ENCODE data around the gene FDXACB1. TPM values are rescaled to one million over a fixed set of nuclear protein-coding genes. Genes with fewer than 3 reads are reported as not detected.

Gene FDXACB1
- total and polyA plus RNA-seq, 9 of the 15 experiments (the other 6 are each of a cell fraction or from before 2014, with no cell fraction given), result 3.2 to 7.5 (median 5.3) TPM

DNA sequence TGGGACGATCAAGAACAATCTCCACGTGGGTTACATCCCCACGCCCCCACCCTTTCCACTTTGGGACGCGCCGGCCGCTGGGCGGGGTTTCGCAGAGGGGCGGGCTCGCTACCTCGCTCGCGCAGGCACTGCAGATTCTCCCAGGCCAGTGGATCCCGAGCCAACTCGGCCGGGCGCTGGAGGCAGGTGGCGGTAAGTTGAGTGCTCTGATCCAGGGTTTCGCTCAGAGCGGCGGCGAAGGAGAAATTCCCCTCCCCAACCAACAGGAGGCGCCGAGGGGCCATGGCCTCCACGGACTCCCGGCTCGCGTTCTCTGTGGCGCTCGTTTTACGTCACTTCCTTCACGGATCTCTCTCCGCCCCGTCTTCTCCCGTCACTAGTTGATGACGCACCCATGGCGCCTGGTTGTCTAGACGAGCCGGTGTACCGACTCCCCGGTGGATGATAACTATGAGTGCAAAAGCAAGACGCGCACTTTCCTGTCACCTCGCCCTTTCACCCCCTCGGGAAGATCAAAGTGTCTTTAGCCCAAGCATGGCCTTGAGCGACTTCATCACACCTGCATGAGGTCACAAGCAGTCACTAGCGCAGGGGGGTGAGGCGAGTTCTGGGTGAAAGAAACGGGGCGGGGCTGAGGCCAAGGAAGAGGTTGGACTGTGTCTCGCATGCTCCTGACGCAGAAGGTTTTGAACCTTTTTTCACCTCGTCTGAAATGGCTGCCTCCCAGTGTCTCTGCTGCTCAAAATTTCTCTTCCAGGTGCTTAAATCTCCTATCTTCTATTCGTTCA, at the start of gene FDXACB1, which contains the start of gene CFAP68 (continued):
- TF ChIP-seq, protein P1, sequence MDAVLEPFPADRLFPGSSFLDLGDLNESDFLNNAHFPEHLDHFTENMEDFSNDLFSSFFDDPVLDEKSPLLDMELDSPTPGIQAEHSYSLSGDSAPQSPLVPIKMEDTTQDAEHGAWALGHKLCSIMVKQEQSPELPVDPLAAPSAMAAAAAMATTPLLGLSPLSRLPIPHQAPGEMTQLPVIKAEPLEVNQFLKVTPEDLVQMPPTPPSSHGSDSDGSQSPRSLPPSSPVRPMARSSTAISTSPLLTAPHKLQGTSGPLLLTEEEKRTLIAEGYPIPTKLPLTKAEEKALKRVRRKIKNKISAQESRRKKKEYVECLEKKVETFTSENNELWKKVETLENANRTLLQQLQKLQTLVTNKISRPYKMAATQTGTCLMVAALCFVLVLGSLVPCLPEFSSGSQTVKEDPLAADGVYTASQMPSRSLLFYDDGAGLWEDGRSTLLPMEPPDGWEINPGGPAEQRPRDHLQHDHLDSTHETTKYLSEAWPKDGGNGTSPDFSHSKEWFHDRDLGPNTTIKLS (IDR thresholded peaks at IDR 0.05; ENCODE audit: borderline replicate concordance, low read depth), result peak; percentile 70; the same call in 1 of the 2 replicates
- TF ChIP-seq FOXK2 (conservative IDR thresholded peaks at IDR 0.05 in 1 of 2, IDR thresholded peaks at IDR 0.05 in 1 of 2; ENCODE audit: low read depth in 2 of 2), result peak; percentile 82 to 90
- 0 out of 2 replicates have a peak, but pooled peaks have one; percentile 66 for TF ChIP-seq TCF7L2 (IDR thresholded peaks at IDR 0.05; ENCODE audit: low read depth, low read length)
- TF ChIP-seq, protein P2, sequence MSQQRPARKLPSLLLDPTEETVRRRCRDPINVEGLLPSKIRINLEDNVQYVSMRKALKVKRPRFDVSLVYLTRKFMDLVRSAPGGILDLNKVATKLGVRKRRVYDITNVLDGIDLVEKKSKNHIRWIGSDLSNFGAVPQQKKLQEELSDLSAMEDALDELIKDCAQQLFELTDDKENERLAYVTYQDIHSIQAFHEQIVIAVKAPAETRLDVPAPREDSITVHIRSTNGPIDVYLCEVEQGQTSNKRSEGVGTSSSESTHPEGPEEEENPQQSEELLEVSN (IDR thresholded peaks at IDR 0.05; ENCODE audit: borderline replicate concordance in 1 of 2, extremely low read depth in 1 of 2, insufficient read depth in 1 of 2, insufficient read length in 1 of 2, low read depth in 1 of 2, low read length in 1 of 2, poor library complexity in 1 of 2, severe bottlenecking in 1 of 2), result peak in 1 of 2 experiments; percentile 49
- TF ChIP-seq ATF7 (IDR thresholded peaks at IDR 0.05), result peak; percentile 96
- peak in 1 of 2 experiments; percentile 26; a peak in 2 of 4 replicates for TF ChIP-seq HDAC1 (IDR thresholded peaks at IDR 0.05)
- peak; percentile 99 for TF ChIP-seq GABPB1 (CRISPR knock-in tag; IDR thresholded peaks at IDR 0.05)
- no peak for TF ChIP-seq ZNF184 (CRISPR knock-in tag; IDR thresholded peaks at IDR 0.05)
- TF ChIP-seq TAL1 (IDR thresholded peaks at IDR 0.05), result 0 out of 2 replicates have a peak, but pooled peaks have one; percentile 2
- TF ChIP-seq ETV5 (CRISPR knock-in tag; IDR thresholded peaks at IDR 0.05; ENCODE audit: low read depth), result peak; percentile 90
- TF ChIP-seq, protein P3, sequence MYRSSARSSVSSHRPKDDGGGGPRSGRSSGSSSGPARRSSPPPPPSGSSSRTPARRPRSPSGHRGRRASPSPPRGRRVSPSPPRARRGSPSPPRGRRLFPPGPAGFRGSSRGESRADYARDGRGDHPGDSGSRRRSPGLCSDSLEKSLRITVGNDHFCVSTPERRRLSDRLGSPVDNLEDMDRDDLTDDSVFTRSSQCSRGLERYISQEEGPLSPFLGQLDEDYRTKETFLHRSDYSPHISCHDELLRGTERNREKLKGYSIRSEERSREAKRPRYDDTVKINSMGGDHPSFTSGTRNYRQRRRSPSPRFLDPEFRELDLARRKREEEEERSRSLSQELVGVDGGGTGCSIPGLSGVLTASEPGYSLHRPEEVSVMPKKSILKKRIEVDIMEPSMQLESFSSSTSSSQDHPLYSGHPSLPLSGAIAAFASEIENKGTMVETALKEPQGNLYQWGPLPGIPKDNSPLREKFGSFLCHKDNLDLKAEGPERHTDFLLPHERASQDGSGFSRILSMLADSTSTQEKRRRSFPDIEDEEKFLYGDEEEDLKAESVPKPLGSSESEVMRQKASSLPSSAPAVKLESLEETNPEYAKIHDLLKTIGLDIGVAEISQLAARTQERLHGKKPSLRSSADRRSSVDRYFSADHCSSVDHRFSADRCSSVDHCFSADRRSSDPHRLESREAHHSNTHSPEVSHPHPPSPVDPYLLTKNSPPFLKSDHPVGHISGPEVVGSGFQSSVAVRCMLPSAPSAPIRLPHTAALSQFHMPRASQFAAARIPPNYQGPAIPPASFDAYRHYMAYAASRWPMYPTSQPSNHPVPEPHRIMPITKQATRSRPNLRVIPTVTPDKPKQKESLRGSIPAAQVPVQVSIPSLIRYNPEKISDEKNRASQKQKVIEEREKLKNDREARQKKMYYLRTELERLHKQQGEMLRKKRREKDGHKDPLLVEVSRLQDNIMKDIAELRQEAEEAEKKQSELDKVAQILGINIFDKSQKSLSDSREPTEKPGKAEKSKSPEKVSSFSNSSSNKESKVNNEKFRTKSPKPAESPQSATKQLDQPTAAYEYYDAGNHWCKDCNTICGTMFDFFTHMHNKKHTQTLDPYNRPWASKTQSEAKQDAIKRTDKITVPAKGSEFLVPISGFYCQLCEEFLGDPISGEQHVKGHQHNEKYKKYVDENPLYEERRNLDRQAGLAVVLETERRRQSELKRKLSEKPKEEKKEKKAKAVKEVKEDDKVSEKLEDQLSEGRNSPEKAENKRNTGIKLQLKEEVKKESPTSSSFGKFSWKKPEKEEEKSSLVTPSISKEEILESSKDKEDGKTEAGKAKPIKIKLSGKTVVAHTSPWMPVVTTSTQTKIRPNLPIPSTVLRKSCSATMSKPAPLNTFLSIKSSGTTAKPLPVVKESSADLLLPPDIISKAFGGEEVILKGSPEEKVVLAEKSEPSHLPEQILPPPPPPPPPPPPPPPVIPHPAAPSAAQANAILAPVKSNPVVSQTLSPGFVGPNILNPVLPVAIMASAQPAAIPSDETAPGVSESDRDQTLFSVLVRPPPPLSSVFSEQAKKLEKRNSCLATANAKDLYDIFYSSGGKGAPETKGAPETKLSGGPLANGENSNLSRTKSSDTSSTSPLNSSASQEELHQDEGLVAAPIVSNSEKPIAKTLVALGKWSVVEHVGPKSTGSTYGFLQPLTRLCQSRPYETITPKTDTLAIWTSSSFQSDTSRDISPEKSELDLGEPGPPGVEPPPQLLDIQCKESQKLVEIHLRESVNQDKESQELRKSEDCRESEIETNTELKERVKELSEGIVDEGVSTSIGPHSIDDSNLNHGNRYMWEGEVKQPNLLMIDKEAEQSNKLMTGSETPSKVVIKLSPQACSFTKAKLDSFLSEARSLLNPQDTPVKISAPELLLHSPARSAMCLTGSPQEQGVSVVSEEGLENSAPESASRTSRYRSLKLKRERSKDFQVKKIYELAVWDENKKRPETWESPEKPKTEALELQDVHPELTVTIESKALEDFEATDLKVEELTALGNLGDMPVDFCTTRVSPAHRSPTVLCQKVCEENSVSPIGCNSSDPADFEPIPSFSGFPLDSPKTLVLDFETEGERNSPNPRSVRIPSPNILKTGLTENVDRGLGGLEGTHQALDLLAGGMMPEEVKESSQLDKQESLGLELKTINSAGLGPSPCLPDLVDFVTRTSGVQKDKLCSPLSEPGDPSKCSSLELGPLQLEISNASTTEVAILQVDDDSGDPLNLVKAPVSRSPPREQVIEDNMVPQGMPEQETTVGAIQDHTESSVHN (IDR thresholded peaks at IDR 0.05; ENCODE audit: borderline replicate concordance in 1 of 2, low read depth in 1 of 2), result peak in 1 of 2 experiments; percentile 59; a peak in 1 of 4 replicates
- TF ChIP-seq POLR2H (tag; IDR thresholded peaks at IDR 0.05; ENCODE audit: low read depth), result peak; percentile 85
- TF ChIP-seq ZNF436 (CRISPR knock-in tag; IDR thresholded peaks at IDR 0.05), result no peak

Measured in K562 (cell line).